HCT116 (cell line): Measurements from ENCODE around the gene SND1. TPM values are rescaled to one million over a fixed set of nuclear protein-coding genes. Genes with fewer than 3 reads are reported as not detected.

Experiments
- ATAC-seq: fragments of 200-7000 bp; cut with Tn5 transposase; 2 replicates; pipeline ENCODE4 v1.9.1; 2020; ENCODE audit warnings: mild to moderate bottlenecking, moderate library complexity
- BruUV-seq: library from RNA; stranded (reverse); fragments of 400-500 nt; replicated peaks from 2 replicates; lab custom pipeline; 2021; lab: Mats Ljungman, UMichigan
- CTCF ChIA-PET: fragments of 300-600 bp; sonication (Branson Sonifier 250); formaldehyde crosslinking; loops from one replicate; lab custom pipeline; 2021; ENCODE audit warnings: antibody characterized with exemption; lab: Charles Lee
- POLR2A ChIA-PET: fragments of 300-600, 350-600 bp; sonication (Branson Sonifier 250); formaldehyde crosslinking; loops from one replicate; lab custom pipeline; 2021; ENCODE audit warnings: antibody characterized with exemption; lab: Charles Lee
- RAD21 ChIA-PET, 2 experiments: fragments of 300-600 bp; sonication (Branson Sonifier 250); formaldehyde crosslinking; loops; one replicate each; lab custom pipeline; 2023; ENCODE audit warnings: low total read pairs in 2 of 2; ENCODE audit not compliant: uncharacterized antibody in 2 of 2, unreplicated experiment in 2 of 2, low non-redundant PET in 1 of 2; lab: Charles Lee
- DNase-seq: peaks from one replicate; pipeline ENCODE4 v3.0.0-alpha.2; 2010; ENCODE audit warnings: low read depth, low spot score
- H2AFZ ChIP-seq: fragments of 200-600 bp; shearing (Covaris generic), sonication (generic); 2 replicates; pipeline ENCODE4 v1.6.1; 2017; ENCODE audit warnings: low read depth, mixed run types, mixed read lengths, antibody characterized with exemption, low read length; ENCODE audit not compliant: poor library complexity, severe bottlenecking
- H3K27ac ChIP-seq: 2 replicates; pipeline ENCODE4 v1.5.1; 2012; ENCODE audit warnings: low read depth, low read length
- H3K27me3 ChIP-seq: fragments of 200-600 bp; sonication (generic); 2 replicates; pipeline ENCODE4 v1.6.1; 2016; ENCODE audit warnings: mixed run types, low read length, mixed read lengths; ENCODE audit not compliant: insufficient read depth
- H3K36me3 ChIP-seq, 2 experiments: fragments of 200-500 bp in 1 of 2; fragments of 200-600 bp in 1 of 2; sonication (Bioruptor generic) in 1 of 2; sonication (generic) in 1 of 2; 2 replicates each; pipeline versions ENCODE4 v1.5.1 to v1.6.1; 2014 to 2016; ENCODE audit warnings: low read length in 2 of 2, inconsistent platforms in 1 of 2, mixed read lengths in 1 of 2, mixed run types in 1 of 2; ENCODE audit not compliant: insufficient read depth in 2 of 2, control insufficient read depth in 1 of 2
- H3K4me1 ChIP-seq, 2 experiments: fragments of 200-600 bp in 1 of 2; sonication (generic) in 1 of 2; 2 replicates each; pipeline versions ENCODE4 v1.5.1 to v1.6.1; 2012 to 2017; ENCODE audit warnings: low read length in 2 of 2, inconsistent platforms in 1 of 2, mild to moderate bottlenecking in 1 of 2, mixed read lengths in 1 of 2, mixed run types in 1 of 2, moderate library complexity in 1 of 2; ENCODE audit not compliant: insufficient read depth in 2 of 2, control insufficient read depth in 1 of 2
- H3K4me2 ChIP-seq: fragments of 200-600 bp; sonication (generic); 2 replicates; pipeline ENCODE4 v1.6.1; 2017; ENCODE audit warnings: mixed run types, low read length, mixed read lengths
- H3K4me3 ChIP-seq, 2 experiments: fragments of 200-600 bp in 1 of 2; sonication (generic) in 1 of 2; replicated peaks in 1 of 2; 2 replicates each; pipeline ENCODE4 v1.5.1; 2011 to 2016; ENCODE audit warnings: low read length in 2 of 2, control low read depth in 1 of 2, low read depth in 1 of 2, mild to moderate bottlenecking in 1 of 2, mixed read lengths in 1 of 2, mixed run types in 1 of 2
- H3K79me2 ChIP-seq: fragments of 200-600 bp; sonication (generic); 2 replicates; pipeline ENCODE4 v1.6.1; 2017; ENCODE audit warnings: mild to moderate bottlenecking, mixed run types, low read length, moderate library complexity, mixed read lengths; ENCODE audit not compliant: insufficient read depth
- H3K9ac ChIP-seq: fragments of 200-600 bp; sonication (generic); 2 replicates; pipeline ENCODE4 v1.6.1; 2016; ENCODE audit warnings: low read length, mixed read lengths
- H3K9me2 ChIP-seq: fragments of 200-600 bp; sonication (generic), shearing (Covaris generic); 2 replicates; pipeline ENCODE4 v1.6.1; 2017; ENCODE audit warnings: mixed run types, mild to moderate bottlenecking, moderate library complexity; ENCODE audit not compliant: insufficient read depth
- H3K9me3 ChIP-seq, 2 experiments: fragments of 200-500 bp in 1 of 2; fragments of 200-600 bp in 1 of 2; sonication (Bioruptor generic) in 1 of 2; sonication (generic) in 1 of 2; 2 replicates each; pipeline ENCODE4 v1.6.1; 2014 to 2017; ENCODE audit warnings: low read length in 2 of 2, mixed read lengths in 2 of 2, inconsistent platforms in 1 of 2, low read depth in 1 of 2, mild to moderate bottlenecking in 1 of 2, mixed run types in 1 of 2, moderate library complexity in 1 of 2; ENCODE audit not compliant: control insufficient read depth in 1 of 2, insufficient read depth in 1 of 2
- H4K20me1 ChIP-seq: fragments of 200-600 bp; sonication (generic), shearing (Covaris generic); 2 replicates; pipeline ENCODE4 v1.6.1; 2017; ENCODE audit warnings: mixed run types, mild to moderate bottlenecking, moderate library complexity; ENCODE audit not compliant: insufficient read depth
- ELF1 ChIP-seq: IDR thresholded peaks from 2 replicates; pipeline ENCODE4 v1.6.1; 2012; ENCODE audit warnings: low read depth, borderline replicate concordance
- EZH2 ChIP-seq: fragments of 200-600 bp; sonication (generic); IDR thresholded peaks from 2 replicates; pipeline ENCODE4 v1.6.1; 2017; ENCODE audit warnings: antibody characterized with exemption, mixed run types
- FOSL1 ChIP-seq: IDR thresholded peaks from 2 replicates; pipeline ENCODE4 v1.6.1; 2012; ENCODE audit warnings: low read depth
- JUND ChIP-seq: IDR thresholded peaks from 2 replicates; pipeline ENCODE4 v1.6.1; 2012
- POLR2A ChIP-seq: IDR thresholded peaks from 2 replicates; pipeline ENCODE4 v1.7.0; 2011; ENCODE audit warnings: borderline replicate concordance; ENCODE audit not compliant: insufficient read depth, insufficient read length; ENCODE audit errors: extremely low read depth
- RAD21 ChIP-seq: IDR thresholded peaks from 2 replicates; pipeline ENCODE4 v1.6.1; 2012; ENCODE audit warnings: low read depth, mild to moderate bottlenecking
- SIN3A ChIP-seq: IDR thresholded peaks from 2 replicates; pipeline ENCODE4 v1.6.1; 2012; ENCODE audit warnings: low read depth
- SP1 ChIP-seq: IDR thresholded peaks from 2 replicates; pipeline ENCODE4 v1.6.1; 2012; ENCODE audit warnings: low read depth
- TCF7L2 ChIP-seq: IDR thresholded peaks from 2 replicates; pipeline ENCODE4 v1.7.0; 2011; ENCODE audit warnings: borderline replicate concordance, inconsistent platforms; ENCODE audit not compliant: insufficient read depth, insufficient read length; ENCODE audit errors: extremely low read depth
- ZFX ChIP-seq: fragments of 450-650 bp; IDR thresholded peaks from 2 replicates; pipeline ENCODE4 v1.6.1; 2017
- intact Hi-C: fragments of 100-400 bp; cut with micrococcal nuclease; formaldehyde crosslinking; loops from 2 replicates; pipeline ENCODE4 v1.10.0; 2022
- total RNA-seq: library from RNA; stranded (reverse); gene quantifications from one replicate; pipeline ENCODE4 v1.2.1, GENCODE V29; 2021; ENCODE audit not compliant: unreplicated experiment
- TF ChIP-seq, protein P1 (sequence below): IDR thresholded peaks from 2 replicates; pipeline ENCODE4 v1.6.1; 2012; ENCODE audit warnings: low read depth

The SND1 gene
- total RNA-seq, 1 experiment from 2014 or later: 169 TPM

GRCh38 chr7:127758845-127759244, 106.9 kb downstream of the SND1 start:
- RAD21 ChIA-PET: no interaction called here

More at GRCh38 chr7:127758845-127759244, 106.9 kb downstream of the SND1 start:
- Histone ChIP-seq H3K27me3 (no peaks in the 10 kb centered on the region), H2AFZ (no peak overlapping the region), H3K9ac (no peak overlapping the region), H3K27ac (no peak overlapping the region), H3K4me3 (no peak overlapping the region), H3K9me2 (no peaks in the 10 kb centered on the region), H3K9me3 (no peaks in the 10 kb centered on the region), H4K20me1 (peaks cover 19% of the 10 kb centered on the region; the same call in 1 of the 2 replicates), H3K4me1 (no peaks in the 10 kb centered on the region), H3K36me3 (no peaks in the 10 kb centered on the region), H3K4me2 (no peak overlapping the region), H3K79me2 (peaks cover 98% of the 10 kb centered on the region)
- ATAC-seq (no peak), DNase-seq (no peak)
- ChIA-PET POLR2A (no interaction called here), CTCF (no interaction called here)
- intact Hi-C loops: no loop called here
- TF ChIP-seq ELF1 (no peak), SIN3A (no peak), ZFX (no peak), EZH2 (no peak), POLR2A (no peak), FOSL1 (no peak), JUND (no peak), TCF7L2 (no peak), SP1 (no peak), RAD21 (no peak)
- TF ChIP-seq, protein P1, sequence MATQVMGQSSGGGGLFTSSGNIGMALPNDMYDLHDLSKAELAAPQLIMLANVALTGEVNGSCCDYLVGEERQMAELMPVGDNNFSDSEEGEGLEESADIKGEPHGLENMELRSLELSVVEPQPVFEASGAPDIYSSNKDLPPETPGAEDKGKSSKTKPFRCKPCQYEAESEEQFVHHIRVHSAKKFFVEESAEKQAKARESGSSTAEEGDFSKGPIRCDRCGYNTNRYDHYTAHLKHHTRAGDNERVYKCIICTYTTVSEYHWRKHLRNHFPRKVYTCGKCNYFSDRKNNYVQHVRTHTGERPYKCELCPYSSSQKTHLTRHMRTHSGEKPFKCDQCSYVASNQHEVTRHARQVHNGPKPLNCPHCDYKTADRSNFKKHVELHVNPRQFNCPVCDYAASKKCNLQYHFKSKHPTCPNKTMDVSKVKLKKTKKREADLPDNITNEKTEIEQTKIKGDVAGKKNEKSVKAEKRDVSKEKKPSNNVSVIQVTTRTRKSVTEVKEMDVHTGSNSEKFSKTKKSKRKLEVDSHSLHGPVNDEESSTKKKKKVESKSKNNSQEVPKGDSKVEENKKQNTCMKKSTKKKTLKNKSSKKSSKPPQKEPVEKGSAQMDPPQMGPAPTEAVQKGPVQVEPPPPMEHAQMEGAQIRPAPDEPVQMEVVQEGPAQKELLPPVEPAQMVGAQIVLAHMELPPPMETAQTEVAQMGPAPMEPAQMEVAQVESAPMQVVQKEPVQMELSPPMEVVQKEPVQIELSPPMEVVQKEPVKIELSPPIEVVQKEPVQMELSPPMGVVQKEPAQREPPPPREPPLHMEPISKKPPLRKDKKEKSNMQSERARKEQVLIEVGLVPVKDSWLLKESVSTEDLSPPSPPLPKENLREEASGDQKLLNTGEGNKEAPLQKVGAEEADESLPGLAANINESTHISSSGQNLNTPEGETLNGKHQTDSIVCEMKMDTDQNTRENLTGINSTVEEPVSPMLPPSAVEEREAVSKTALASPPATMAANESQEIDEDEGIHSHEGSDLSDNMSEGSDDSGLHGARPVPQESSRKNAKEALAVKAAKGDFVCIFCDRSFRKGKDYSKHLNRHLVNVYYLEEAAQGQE: no peak
- no TSS peak for BruUV-seq
